Left lung (tissue), 10 donors: ENCODE data around the gene BTBD10. TPM values are rescaled to one million over a fixed set of nuclear protein-coding genes. Genes with fewer than 3 reads are reported as not detected.
"Not testable (repeated sequence)": the region's sequence is repeated elsewhere in the genome, so short reads cannot be mapped to it uniquely, and the experiment has no call there.

ENCODE experiments used
- ATAC-seq: fragments of 200-7000 bp; cut with Tn5 transposase; one replicate; pipeline ENCODE4 v1.9.1; 2020; ENCODE audit warnings: moderate library complexity
- DNase-seq, 4 donors: peaks; one replicate each; pipeline ENCODE4 v3.0.0-alpha.2; 2013 to 2020
- H3K27ac ChIP-seq, 2 donors: fragments of 200-600 bp; sonication (generic) in 1 of 2; one replicate each; pipeline versions ENCODE4 v1.5.0 to v1.8.0; 2020 to 2021
- H3K27me3 ChIP-seq, 2 donors: fragments of 200-600 bp; sonication (generic) in 1 of 2; one replicate each; pipeline versions ENCODE4 v1.5.0 to v1.8.0; 2020 to 2021
- H3K36me3 ChIP-seq, 2 donors: fragments of 200-600 bp; sonication (generic) in 1 of 2; one replicate each; pipeline versions ENCODE4 v1.5.0 to v1.8.0; 2020 to 2021
- H3K4me1 ChIP-seq, 2 donors: fragments of 200-600 bp; one replicate each; pipeline ENCODE4 v1.8.0; 2021
- H3K4me3 ChIP-seq, 2 donors: fragments of 200-600 bp; sonication (generic) in 1 of 2; one replicate each; pipeline versions ENCODE4 v1.5.0 to v1.8.0; 2020 to 2021; ENCODE audit warnings: mild to moderate bottlenecking in 1 of 2
- H3K9me3 ChIP-seq, 2 donors: fragments of 200-600 bp; sonication (generic) in 1 of 2; one replicate each; pipeline versions ENCODE4 v1.5.0 to v1.8.0; 2020 to 2021
- CTCF ChIP-seq, 2 donors: fragments of 200-600 bp; sonication (generic) in 1 of 2; IDR thresholded peaks; one replicate each; pipeline versions ENCODE4 v1.5.0 to v1.8.0; 2021; ENCODE audit warnings: antibody characterized with exemption in 2 of 2
- intact Hi-C, 2 donors: fragments of 100-400 bp; cut with DNase I; formaldehyde crosslinking; loops; one replicate each; pipeline versions ENCODE4 v1.11.2 to v1.14.2; 2022
- polyA plus RNA-seq, 6 donors: library from polyadenylated mRNA; unstranded; fragments of 120-200 nt; gene quantifications; one replicate each; pipeline ENCODE4 v1.2.1, GENCODE V29; 2013; ENCODE audit not compliant: insufficient read length in 6 of 6
- total RNA-seq, 2 donors: library from RNA; stranded (reverse); fragmentation: NEBNext Ultra II Directional; extraction: Animal tissue kit (Norgen Biotek cat#: 25700); gene quantifications; one replicate each; pipeline ENCODE4 v1.2.1, GENCODE V29; 2021
- donor health status: DM: no; HTN: yes; CAD: no.
- donor health status: DM: no; HTN: no; CAD: no.

BTBD10 gene
- total and polyA plus RNA-seq, 8 donors: 24.8 to 39.9 (median 33.6) TPM

GRCh38 chr11:13446444-13446843 is 16.6 kb downstream of the BTBD10 start:
- Histone ChIP-seq H3K4me1 (peaks cover 4 to 21% of the 10 kb centered on the region in 2 donors), H3K27ac (no peak overlapping the region), H3K9me3 (no peaks in the 10 kb centered on the region), H3K27me3 (no peaks in the 10 kb centered on the region), H3K4me3 (no peak overlapping the region), H3K36me3 (no peaks in the 10 kb centered on the region)
- intact Hi-C loops: no loop called here
- no peak for ATAC-seq
- no peak for DNase-seq
- TF ChIP-seq CTCF (IDR thresholded peaks at IDR 0.05): no peak

GRCh38 chr11:13445588-13445987 is 17.4 kb downstream of the BTBD10 start:
- Histone ChIP-seq H3K36me3 (no peaks in the 10 kb centered on the region), H3K9me3 (no peaks in the 10 kb centered on the region), H3K27me3 (no peaks in the 10 kb centered on the region), H3K27ac (no peak overlapping the region), H3K4me3 (no peak overlapping the region), H3K4me1 (peaks cover 4 to 18% of the 10 kb centered on the region in 2 donors)
- TF ChIP-seq CTCF (IDR thresholded peaks at IDR 0.05): no peak
- no peak for DNase-seq
- ATAC-seq: no peak
- intact Hi-C loops: no loop called here

GRCh38 chr11:13440100-13440855 is 22.7 kb downstream of the BTBD10 start:
- Histone ChIP-seq H3K4me1 (peaks cover 0 to 13% of the 10 kb centered on the region in 2 donors), H3K27me3 (no peaks in the 10 kb centered on the region), H3K4me3 (no peak overlapping the region), H3K36me3 (no peaks in the 10 kb centered on the region), H3K9me3 (no peaks in the 10 kb centered on the region), H3K27ac (peak overlapping the region; percentile 24 to 46)
- intact Hi-C loops: no loop called here
- no peak for TF ChIP-seq CTCF (IDR thresholded peaks at IDR 0.05)
- peak; percentile 98 for ATAC-seq
- DNase-seq: peak in 2 of 4 donors; percentile 20 to 50

GRCh38 chr11:13438291-13438690 is 24.7 kb downstream of the BTBD10 start:
- no peak overlapping the region for H3K4me3 ChIP-seq
- H3K4me1 ChIP-seq: peaks cover 0 to 13% of the 10 kb centered on the region in 2 donors
- H3K36me3 ChIP-seq: no peaks in the 10 kb centered on the region
- no peak overlapping the region for H3K27ac ChIP-seq
- H3K9me3 ChIP-seq: no peaks in the 10 kb centered on the region
- no peaks in the 10 kb centered on the region for H3K27me3 ChIP-seq
- intact Hi-C loops: no loop called here
- ATAC-seq (no peak), DNase-seq (no peak)
- no peak for TF ChIP-seq CTCF (IDR thresholded peaks at IDR 0.05)

- peaks cover 0 to 13% of the 10 kb centered on the region in 2 donors for H3K4me1 ChIP-seq
- H3K27me3 ChIP-seq, DNase-seq, H3K4me3 ChIP-seq, H3K27ac ChIP-seq, H3K9me3 ChIP-seq, intact Hi-C loops, ATAC-seq, H3K36me3 ChIP-seq: not testable (repeated sequence)
These were observed 26.2 kb downstream of the BTBD10 start for GRCh38 chr11:13436836-13437235.
